Left lung (tissue), 10 donors: ENCODE data around the gene RHEX. TPM values are rescaled to one million over a fixed set of nuclear protein-coding genes. Genes with fewer than 3 reads are reported as not detected.
A peak's percentile ranks its signal among the peaks of the same experiment; 100 is the strongest.

ENCODE experiments used
- ATAC-seq: fragments of 200-7000 bp; cut with Tn5 transposase; one replicate; pipeline ENCODE4 v1.9.1; 2020; ENCODE audit warnings: moderate library complexity
- DNase-seq, 4 donors: peaks; one replicate each; pipeline ENCODE4 v3.0.0-alpha.2; 2013 to 2020
- H3K27ac ChIP-seq, 2 donors: fragments of 200-600 bp; sonication (generic) in 1 of 2; one replicate each; pipeline versions ENCODE4 v1.5.0 to v1.8.0; 2020 to 2021
- H3K27me3 ChIP-seq, 2 donors: fragments of 200-600 bp; sonication (generic) in 1 of 2; one replicate each; pipeline versions ENCODE4 v1.5.0 to v1.8.0; 2020 to 2021
- H3K36me3 ChIP-seq, 2 donors: fragments of 200-600 bp; sonication (generic) in 1 of 2; one replicate each; pipeline versions ENCODE4 v1.5.0 to v1.8.0; 2020 to 2021
- H3K4me1 ChIP-seq, 2 donors: fragments of 200-600 bp; one replicate each; pipeline ENCODE4 v1.8.0; 2021
- H3K4me3 ChIP-seq, 2 donors: fragments of 200-600 bp; sonication (generic) in 1 of 2; one replicate each; pipeline versions ENCODE4 v1.5.0 to v1.8.0; 2020 to 2021; ENCODE audit warnings: mild to moderate bottlenecking in 1 of 2
- H3K9me3 ChIP-seq, 2 donors: fragments of 200-600 bp; sonication (generic) in 1 of 2; one replicate each; pipeline versions ENCODE4 v1.5.0 to v1.8.0; 2020 to 2021
- intact Hi-C, 2 donors: fragments of 100-400 bp; cut with DNase I; formaldehyde crosslinking; loops; one replicate each; pipeline versions ENCODE4 v1.11.2 to v1.14.2; 2022
- polyA plus RNA-seq, 6 donors: library from polyadenylated mRNA; unstranded; fragments of 120-200 nt; gene quantifications; one replicate each; pipeline ENCODE4 v1.2.1, GENCODE V29; 2013; ENCODE audit not compliant: insufficient read length in 6 of 6
- total RNA-seq, 2 donors: library from RNA; stranded (reverse); fragmentation: NEBNext Ultra II Directional; extraction: Animal tissue kit (Norgen Biotek cat#: 25700); gene quantifications; one replicate each; pipeline ENCODE4 v1.2.1, GENCODE V29; 2021
- TF ChIP-seq, protein P1 (sequence below), 2 donors: fragments of 200-600 bp; sonication (generic) in 1 of 2; IDR thresholded peaks; one replicate each; pipeline versions ENCODE4 v1.5.0 to v1.8.0; 2021; ENCODE audit warnings: antibody characterized with exemption in 2 of 2
- donor health status: DM: no; HTN: yes; CAD: no.
- donor health status: DM: no; HTN: no; CAD: no.

RHEX gene
- total and polyA plus RNA-seq, 8 donors: 0.18 to 2.4 (median 0.32) TPM; not detected in 1

DNA sequence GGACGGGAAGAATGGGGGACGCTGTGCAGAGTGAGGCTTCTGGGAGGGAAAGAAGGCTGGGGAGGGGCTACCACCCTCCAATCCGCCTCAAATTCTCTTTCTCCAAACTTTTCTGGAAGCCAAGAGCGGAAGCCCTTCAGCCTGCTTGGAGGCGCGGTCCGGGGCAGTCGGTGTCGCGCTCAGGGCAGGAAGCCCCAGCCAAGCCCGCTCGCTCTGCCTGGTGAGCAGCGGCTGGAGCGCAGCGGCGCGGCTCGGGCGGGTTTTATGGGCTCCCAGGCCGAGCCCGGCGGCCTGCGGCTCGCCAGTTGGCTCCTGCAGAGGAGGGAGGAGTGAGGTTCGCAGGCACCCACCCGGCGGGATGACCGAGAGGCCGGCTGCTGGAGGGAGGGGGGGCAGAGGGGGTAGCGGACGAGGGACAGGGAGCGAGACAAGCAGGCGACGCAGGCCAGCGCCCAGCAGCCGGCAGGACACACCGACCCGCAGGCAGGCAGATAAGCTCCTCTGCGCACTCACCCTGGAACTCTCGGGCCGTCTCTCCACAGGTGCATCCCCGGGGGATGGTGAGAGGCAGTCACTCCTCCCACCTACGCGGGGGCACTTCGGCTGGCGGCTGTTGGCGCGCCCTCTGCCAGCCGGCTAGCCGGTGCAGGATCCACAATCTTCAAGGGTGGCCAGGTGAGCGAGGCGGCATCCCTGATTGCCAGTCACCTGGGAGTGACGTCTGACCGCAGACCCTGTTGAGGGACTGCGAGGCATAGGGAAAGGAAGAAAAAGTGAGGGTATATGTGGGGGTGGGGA is 64.4 kb downstream of the RHEX start, which contains the start of gene AVPR1B:
Gene AVPR1B (minus strand): TSS at position 238 of the 798 bp plus-strand sequence. CDS start 498 bp downstream, outside the sequence.
- TF ChIP-seq, protein P1, sequence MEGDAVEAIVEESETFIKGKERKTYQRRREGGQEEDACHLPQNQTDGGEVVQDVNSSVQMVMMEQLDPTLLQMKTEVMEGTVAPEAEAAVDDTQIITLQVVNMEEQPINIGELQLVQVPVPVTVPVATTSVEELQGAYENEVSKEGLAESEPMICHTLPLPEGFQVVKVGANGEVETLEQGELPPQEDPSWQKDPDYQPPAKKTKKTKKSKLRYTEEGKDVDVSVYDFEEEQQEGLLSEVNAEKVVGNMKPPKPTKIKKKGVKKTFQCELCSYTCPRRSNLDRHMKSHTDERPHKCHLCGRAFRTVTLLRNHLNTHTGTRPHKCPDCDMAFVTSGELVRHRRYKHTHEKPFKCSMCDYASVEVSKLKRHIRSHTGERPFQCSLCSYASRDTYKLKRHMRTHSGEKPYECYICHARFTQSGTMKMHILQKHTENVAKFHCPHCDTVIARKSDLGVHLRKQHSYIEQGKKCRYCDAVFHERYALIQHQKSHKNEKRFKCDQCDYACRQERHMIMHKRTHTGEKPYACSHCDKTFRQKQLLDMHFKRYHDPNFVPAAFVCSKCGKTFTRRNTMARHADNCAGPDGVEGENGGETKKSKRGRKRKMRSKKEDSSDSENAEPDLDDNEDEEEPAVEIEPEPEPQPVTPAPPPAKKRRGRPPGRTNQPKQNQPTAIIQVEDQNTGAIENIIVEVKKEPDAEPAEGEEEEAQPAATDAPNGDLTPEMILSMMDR (IDR thresholded peaks at IDR 0.05): no peak
- H3K27me3 ChIP-seq: peaks cover 0 to 37% of the 10 kb centered on the region in 2 donors
- DNase-seq (peak in 3 of 4 donors; percentile 38 to 80 (median 53)), ATAC-seq (peak; percentile 83)
- H3K27ac ChIP-seq: no peak within 1 kb of the TSS
- H3K9me3 ChIP-seq: peaks cover 0 to 15% of the 10 kb centered on the region in 2 donors
- H3K4me1 ChIP-seq: peaks cover 10 to 14% of the 10 kb centered on the region in 2 donors
- no peaks in the 10 kb centered on the region for H3K36me3 ChIP-seq
- intact Hi-C loops: loop anchor here in 1 of 2 donors (10.0 kb wide), 1 partner anchor 203 kb away; no protein-coding TSS in a partner anchor
- peak within 1 kb of the TSS; percentile 15 to 28 for H3K4me3 ChIP-seq

DNA sequence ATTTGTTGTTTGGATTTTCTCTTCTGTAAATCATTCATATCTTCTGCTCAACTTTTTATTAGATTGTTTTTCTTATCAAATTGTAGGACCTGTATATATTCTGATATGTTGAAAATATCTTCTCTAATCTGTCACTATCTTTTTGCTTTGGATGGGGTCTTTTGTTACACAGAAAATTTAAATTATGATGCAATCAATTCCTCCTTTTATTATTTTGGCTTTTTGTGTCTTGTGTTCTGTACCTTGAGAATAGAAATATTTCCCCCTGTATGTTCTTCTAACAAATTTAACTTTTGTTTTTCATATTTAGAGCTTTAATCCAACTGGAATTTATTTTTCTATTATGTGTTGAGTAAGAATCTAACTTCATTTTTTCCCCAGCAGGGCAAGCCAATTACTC is 67.4 kb downstream of the RHEX start:
- TF ChIP-seq, protein P1 (IDR thresholded peaks at IDR 0.05): no peak
- Histone ChIP-seq H3K27ac (no peak overlapping the region), H3K36me3 (no peaks in the 10 kb centered on the region), H3K9me3 (peaks cover 0 to 16% of the 10 kb centered on the region in 2 donors), H3K4me3 (no peak overlapping the region), H3K4me1 (peaks cover 7 to 14% of the 10 kb centered on the region in 2 donors), H3K27me3 (peaks cover 0 to 37% of the 10 kb centered on the region in 2 donors)
- ATAC-seq (no peak), DNase-seq (no peak)
- intact Hi-C loops: no loop called here

DNA sequence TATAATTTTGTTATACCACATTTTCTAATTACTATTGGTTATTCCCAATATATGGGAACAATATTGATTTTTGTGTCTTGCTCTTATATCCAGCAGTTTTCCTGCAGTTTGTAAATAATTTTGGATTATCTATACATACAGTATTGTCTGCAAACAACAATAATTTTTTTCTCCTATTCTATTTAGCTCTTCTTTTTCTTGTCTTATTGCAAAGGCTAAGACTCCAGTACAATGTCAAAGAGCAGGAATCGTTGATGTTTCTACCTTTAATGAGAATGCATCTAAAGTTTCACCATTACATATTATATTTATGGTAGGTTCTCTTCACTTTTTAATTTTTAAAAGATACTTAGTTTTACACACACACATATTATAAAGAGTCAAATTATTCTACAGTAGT is 68.3 kb downstream of the RHEX start:
- ATAC-seq: no peak

DNA sequence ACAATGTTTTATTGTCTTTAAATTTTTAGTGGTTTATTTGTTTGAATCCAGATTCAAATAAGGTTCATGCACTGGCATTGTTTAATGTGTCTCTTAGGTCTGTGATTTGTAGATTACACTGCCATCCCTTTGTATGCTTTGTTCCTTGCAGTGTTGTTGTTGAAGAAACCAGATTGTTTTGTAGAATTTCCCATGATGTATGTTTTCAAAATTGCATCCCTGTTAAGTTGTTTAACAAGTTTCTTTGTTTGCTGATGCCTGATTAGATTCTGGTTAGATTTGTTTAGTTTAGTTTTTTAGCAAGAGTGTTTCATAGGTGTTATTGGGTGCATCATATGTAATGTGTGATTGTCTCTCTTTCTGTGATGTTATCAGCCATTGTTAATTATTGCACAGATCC is 69.7 kb downstream of the RHEX start:
- no peak overlapping the region for H3K4me3 ChIP-seq
- intact Hi-C loops: no loop called here
- peaks cover 0 to 20% of the 10 kb centered on the region in 2 donors for H3K27me3 ChIP-seq
- peaks cover 0 to 16% of the 10 kb centered on the region in 2 donors for H3K9me3 ChIP-seq
- H3K36me3 ChIP-seq: no peaks in the 10 kb centered on the region
- no peak overlapping the region for H3K27ac ChIP-seq
- TF ChIP-seq, protein P1 (IDR thresholded peaks at IDR 0.05): no peak
- no peak for ATAC-seq
- H3K4me1 ChIP-seq: peaks cover 1 to 5% of the 10 kb centered on the region in 2 donors
- DNase-seq: no peak

More for the DNA sequence above, 68.3 kb downstream of the RHEX start:
- Histone ChIP-seq H3K9me3 (peaks cover 0 to 16% of the 10 kb centered on the region in 2 donors), H3K27me3 (peaks cover 0 to 34% of the 10 kb centered on the region in 2 donors), H3K27ac (no peak overlapping the region), H3K4me1 (peaks cover 7 to 14% of the 10 kb centered on the region in 2 donors), H3K36me3 (no peaks in the 10 kb centered on the region), H3K4me3 (no peak overlapping the region)
- TF ChIP-seq, protein P1 (IDR thresholded peaks at IDR 0.05): no peak
- intact Hi-C loops: no loop called here
- DNase-seq: no peak

DNA sequence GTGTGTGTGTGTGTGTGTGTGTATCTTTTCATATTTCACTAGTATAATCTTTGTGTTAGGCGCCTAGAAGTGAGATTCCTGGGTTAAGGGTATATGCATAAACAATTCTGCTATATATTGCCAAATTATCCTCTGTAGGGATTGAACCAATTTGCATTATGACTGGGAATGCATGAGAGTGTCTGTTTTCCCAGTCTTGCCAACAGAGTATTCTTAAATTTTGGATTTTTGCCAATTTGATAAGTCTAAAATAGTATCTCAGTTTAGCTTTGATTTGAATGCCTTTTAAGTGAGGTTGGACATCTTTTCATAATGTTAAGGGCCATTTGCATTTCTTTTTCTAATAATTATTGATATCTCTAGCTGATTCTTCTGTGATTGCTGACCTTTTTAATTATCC is 72.4 kb downstream of the RHEX start:
- no peaks in the 10 kb centered on the region for H3K36me3 ChIP-seq
- intact Hi-C loops: no loop called here
- H3K4me1 ChIP-seq: no peaks in the 10 kb centered on the region
- H3K9me3 ChIP-seq: peaks cover 0 to 16% of the 10 kb centered on the region in 2 donors
- ATAC-seq: no peak
- TF ChIP-seq, protein P1 (IDR thresholded peaks at IDR 0.05): no peak
- no peak for DNase-seq
- peaks cover 0 to 12% of the 10 kb centered on the region in 2 donors for H3K27me3 ChIP-seq
- no peak overlapping the region for H3K4me3 ChIP-seq
- H3K27ac ChIP-seq: no peak overlapping the region
